Panc1 (cell line): ENCODE results near the gene LMF1.

Source experiments
- CTCF ChIP-seq: fragments of 450-650 bp; IDR thresholded peaks from 2 replicates; pipeline ENCODE4 v1.5.1; 2017; ENCODE audit warnings: mild to moderate bottlenecking
- POLR2AphosphoS5 ChIP-seq: IDR thresholded peaks from 2 replicates; pipeline ENCODE4 v1.6.1; 2012; ENCODE audit warnings: mild to moderate bottlenecking, low read depth, low read length, moderate library complexity
- SIN3A ChIP-seq: IDR thresholded peaks from 2 replicates; pipeline ENCODE4 v1.6.1; 2012; ENCODE audit warnings: low read depth, mild to moderate bottlenecking, low read length, moderate library complexity, borderline replicate concordance; ENCODE audit not compliant: insufficient read depth
- TCF7L2 ChIP-seq: IDR thresholded peaks from 2 replicates; pipeline ENCODE4 v1.6.1; 2011; ENCODE audit warnings: mild to moderate bottlenecking, low read depth, low read length, inconsistent platforms

DNA sequence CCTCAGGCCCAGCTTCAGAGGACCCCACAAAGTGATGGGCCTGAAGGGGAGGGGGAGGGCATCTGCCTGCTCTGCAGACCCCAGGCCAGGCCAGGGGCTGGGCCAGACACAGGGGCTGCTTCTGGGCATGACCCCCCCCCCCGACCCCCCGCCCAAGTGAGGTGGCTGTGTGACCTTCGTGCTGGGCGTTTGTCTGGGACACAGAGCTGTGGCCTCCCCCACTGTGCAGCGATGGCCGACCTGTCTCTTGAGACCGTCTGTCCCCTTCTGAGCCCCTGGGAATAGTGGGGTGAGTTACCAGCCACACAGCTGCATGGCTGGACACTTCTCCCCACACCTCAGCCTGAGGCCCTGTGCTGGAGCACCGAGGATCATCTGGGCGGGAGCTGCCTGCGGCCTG lies 135.4 kb downstream of the LMF1 start:
- TF ChIP-seq CTCF (no peak), TCF7L2 (no peak), POLR2AphosphoS5 (no peak), SIN3A (no peak)
